Measurements from ENCODE around the gene GSS.

GSS gene

DNA sequence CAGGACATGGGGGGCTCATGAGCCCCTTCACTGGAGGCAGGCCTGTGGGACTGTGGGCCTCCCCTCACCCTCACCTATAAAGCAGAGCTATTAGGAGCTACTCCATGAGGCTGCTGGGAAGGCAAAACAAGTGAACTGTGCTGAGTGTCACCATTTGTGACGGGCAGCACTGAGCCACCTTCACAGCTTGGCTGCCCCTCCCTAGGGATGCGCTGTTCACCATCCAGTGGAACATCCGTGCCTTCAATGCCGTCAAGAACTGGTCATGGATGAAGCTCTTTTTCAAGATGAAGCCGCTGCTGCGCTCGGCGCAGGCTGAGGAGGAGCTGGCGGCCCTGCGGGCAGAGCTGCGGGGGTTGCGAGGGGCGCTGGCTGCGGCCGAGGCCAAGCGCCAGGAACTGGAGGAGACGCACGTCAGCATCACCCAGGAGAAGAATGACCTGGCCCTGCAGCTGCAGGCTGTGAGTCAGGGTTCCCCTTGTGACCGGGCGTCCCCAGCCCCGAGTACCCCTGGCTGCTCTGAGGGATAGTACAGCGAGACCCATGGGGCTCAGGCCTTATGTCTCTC, 38.4 kb upstream of the GSS start:
- DNase-seq (ENCODE audit: low read depth in 3 of 3) = no peak

DNA sequence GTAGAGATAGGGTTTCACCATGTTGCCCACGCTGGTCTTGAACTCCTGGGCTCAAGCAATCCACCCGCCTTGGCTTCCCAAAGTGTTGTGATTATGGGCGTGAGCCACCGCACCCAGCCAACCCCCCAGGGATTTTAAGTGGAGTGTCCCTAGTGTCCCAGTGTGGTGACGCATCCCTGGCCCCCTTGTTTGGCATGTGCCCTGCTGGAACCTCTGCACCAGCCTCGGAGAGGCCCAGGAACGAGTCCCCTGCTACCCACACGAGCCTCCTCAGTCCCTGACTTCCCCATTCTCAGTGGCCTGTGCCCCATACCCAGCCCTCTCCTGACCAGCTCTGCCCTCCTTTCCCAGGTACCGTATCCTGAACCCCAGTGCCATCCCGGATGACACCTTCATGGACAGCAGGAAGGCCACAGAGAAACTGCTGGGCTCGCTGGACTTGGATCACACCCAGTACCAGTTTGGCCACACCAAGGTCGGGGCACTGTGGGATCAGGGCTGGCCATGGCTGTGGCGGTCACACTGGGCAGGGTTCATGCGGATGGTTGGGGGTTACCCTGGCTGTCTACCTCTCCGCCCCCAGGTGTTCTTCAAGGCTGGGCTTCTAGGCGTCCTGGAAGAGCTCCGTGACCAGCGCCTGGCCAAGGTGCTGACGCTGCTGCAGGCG, 37.3 kb upstream of the GSS start:
- DNase-seq (ENCODE audit: low read depth in 3 of 3) = no peak

DNA sequence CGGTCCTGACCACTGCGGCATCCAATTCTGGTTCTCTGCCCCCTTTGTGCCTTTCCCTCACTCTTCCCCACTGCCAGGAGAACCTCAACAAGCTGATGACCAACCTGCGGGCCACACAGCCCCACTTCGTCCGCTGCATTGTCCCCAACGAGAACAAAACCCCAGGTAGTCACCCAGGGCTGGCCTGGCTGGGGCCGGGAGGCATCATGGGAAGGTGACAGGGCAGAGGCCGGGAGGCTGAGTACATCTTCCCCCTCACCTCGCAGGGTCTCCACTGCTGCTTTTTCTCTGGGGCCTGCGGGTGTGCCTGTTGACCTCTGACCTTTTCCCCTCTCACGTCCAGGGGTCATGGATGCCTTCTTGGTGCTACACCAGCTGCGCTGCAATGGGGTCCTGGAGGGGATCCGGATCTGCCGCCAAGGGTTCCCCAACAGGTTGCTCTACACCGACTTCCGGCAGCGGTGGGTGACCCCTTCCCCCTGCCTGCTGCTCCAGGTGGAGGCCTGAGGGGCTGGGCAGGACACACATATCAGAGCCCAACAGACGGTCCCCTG, 35.1 kb upstream of the GSS start:
- no peak for DNase-seq (ENCODE audit: low read depth in 3 of 3)

DNA sequence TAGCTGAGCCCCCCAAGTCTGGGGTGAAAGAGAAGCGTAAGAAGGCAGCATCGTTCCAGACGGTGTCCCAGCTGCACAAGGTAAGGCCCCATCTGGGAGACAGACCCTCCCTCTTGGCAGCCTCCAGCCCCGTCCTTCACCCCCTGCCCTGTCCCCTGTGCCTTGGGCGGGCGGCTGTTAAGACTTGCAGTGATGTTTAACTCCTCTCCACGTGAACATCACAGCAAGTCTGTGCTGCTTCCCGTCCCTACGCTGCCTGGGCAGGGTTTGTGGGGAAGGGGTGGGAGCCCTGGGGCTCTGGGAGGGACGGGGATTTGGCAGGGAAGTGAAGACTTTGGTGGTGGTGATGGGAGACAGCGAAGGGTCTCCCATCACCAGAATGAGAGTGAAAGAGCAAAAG, 34.6 kb upstream of the GSS start:
- no peak for DNase-seq (ENCODE audit: low read depth in 3 of 3)

DNA sequence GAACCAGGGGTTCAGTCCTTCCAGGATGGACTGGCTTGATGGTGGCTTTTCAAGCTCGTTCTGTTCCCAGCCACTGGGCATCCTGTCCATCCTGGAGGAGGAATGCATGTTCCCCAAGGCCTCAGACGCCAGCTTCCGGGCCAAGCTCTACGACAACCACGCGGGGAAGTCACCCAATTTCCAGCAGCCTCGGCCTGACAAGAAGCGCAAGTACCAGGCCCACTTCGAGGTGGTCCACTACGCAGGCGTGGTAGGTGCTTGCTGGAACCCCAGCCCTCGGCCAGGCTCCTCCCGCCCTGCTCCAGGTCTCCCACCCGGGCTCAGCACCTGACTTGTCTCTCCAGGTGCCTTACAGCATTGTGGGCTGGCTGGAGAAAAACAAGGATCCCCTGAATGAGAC, 34.1 kb upstream of the GSS start:
- DNase-seq (ENCODE audit: low read depth in 3 of 3) = no peak

DNA sequence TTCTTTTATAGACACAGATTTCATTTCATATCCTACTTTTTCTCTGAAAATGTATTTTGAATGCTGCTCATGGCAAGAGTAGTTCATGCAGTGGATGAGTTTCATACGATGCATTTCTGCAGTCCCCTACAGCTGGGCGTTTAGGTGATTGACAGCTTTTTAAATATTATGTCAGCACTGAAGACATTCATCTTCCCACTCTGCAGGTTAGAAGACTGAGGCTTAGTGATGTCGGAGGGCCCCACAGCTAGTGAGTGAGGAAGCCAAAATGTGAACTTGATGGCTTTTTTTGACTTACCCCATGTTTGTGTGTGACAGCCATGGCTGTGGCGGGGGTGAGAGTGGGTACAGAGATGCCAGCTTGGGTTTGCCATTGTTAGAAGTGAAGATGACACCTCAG, 33.5 kb upstream of the GSS start:
- no peak for DNase-seq (ENCODE audit: low read depth in 3 of 3)

DNA sequence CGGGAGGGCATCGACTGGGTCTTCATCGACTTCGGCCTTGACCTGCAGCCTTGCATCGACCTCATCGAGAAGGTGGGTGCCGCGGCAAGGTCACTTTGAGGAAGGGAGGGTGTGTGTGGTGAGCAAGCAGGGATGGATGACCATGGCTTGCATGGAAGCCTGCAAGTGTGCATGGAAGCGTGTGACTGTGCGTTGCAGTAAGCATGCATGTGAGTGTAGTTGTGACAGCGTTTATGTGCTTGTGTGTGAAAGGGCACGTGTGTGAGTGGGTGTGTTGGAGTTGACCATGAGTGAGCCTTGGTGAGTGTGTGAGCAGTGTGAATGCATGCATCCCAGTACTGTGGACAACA, 32.6 kb upstream of the GSS start:
- DNase-seq (ENCODE audit: low read depth in 3 of 3) = no peak

DNA sequence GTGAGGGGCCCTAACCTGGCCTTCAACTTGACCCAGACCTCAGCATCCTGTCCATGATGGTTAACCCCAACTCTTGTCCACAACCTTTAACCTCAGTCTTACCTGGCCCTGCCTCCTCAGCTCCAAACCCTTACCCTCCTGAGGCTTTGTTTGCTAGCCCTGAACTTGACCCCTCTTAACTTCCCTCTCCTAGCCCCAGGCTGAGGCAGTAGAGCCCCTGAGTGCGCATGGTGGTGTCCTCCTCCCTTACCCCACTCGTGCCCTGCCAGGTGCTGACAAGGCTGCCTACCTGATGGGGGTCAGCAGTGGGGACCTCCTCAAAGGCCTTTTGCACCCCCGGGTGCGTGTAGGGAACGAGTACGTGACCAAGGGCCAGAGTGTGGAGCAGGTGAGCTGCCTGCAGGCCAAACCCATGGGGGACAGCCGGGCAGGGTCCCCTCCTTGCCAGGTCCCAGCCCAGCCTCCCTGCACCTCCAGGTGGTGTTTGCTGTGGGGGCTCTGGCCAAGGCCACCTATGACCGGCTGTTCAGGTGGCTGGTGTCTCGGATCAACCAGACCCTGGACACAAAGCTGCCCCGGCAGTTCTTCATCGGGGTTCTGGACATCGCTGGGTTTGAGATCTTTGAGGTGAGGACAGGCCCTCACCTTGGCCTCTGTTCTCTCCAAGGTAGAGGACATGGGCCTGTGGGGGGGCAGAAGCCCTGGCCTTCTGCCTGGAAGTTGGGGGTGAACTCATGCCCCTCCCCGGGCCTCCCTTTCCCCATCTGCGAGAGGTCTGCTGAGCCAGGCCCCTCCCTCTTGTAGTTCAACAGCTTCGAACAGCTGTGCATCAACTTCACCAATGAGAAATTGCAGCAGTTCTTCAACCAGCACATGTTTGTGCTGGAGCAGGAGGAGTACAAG, 31.9 kb upstream of the GSS start:
- no peak for DNase-seq (ENCODE audit: low read depth in 3 of 3)

DNA sequence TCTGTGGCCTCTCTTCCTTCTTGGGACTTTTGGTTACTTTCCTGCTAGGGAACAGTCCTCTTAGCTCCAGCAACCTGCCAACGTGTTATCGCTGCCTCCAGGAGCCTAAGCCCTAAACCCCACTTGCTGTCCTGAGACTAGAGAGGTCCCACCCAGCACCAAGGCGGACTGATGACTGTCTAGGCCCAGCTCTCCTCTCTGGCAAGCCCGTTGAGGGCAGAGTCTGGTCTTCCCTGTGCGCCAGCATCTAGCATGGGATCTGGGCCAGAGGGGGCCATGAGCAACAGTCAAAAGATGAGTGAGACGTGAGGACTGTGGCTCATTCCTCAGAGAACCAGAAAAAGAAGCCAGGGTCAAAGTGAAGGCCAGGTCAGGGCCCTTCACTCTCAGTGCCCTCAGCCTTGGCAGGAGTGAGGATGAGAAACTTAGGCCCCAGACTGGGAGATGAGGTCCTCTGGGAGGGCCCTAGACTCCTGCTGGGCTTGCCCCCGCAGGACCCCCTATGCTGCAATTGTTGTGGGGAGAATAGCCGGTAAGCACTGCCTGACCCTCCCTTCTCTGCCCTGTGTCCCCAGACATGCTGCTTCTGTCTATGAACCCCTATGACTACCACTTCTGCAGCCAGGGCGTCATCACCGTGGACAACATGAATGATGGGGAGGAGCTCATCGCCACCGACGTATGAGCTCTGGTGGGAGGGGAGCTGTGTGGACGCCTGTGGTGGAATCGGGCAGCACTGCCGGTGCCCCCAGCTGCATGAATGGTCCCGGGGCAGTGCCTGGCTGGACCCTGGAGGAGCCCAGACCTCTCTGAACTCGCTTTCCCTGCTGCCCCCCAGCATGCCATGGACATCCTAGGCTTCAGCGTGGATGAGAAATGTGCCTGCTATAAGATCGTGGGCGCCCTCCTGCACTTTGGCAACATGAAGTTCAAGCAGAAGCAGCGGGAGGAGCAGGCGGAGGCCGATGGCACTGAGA, 31.0 kb upstream of the GSS start:
- DNase-seq (ENCODE audit: low read depth in 3 of 3) = no peak

DNA sequence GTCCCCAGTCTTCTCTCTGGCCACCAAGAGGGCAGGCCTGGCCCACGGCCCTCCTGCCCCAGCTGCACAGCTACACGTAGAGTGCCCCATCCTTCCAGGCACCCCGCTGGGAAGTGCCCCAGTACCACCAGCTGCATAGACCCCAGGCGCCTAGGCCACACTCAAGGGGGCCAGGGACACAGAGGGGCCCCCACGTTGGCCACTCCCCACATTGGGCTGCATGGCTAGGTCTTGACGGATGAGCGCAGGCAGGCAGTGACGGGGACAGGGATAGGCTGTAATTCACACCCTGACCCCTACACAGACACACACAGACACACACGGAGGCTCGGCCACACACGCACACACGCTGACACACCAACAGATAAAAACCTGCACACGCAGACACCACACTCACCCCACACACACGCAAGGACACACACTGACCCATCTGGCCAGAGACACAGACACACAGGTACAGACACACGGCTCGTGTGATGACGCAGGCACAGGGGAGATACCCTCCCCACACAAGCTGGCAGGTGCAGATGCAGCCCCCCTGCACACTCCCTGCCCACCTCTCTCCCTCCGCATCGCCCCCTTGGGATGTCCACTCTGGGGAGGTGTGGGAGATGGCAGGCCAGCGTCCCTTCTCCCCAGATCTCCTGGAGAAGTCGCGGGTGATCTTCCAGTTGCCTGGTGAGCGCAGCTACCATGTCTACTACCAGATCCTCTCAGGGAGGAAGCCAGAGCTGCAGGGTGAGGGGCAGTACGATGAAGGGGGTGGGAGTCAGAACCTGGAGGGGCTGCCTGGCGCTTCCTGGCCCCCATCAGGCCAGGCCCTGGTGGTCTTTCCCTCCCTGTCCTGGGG, 30.1 kb upstream of the GSS start:
- DNase-seq (ENCODE audit: low read depth in 3 of 3) = no peak

DNA sequence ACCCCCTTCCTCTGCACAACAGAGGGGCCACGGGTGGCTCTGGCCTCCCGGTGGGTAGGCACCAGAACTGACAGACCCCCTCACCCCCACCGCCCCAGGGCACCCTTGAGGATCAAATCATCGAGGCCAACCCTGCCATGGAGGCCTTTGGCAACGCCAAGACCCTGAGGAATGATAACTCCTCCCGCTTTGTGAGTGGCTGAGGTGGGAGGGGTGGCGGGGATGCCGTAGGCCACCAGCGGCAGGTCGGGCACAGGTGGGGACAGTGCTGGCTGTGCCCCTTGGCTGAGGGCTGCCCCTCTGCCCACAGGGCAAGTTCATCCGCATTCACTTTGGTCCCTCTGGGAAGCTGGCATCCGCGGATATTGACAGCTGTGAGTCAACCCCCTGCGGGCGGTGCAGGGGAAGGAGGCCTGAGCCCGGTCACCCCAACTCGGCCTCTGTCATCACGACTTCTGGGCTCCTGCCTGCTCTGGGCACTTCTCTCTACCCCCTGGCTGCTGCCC, 29.2 kb upstream of the GSS start:
- no peak for DNase-seq (ENCODE audit: low read depth in 3 of 3)

DNA sequence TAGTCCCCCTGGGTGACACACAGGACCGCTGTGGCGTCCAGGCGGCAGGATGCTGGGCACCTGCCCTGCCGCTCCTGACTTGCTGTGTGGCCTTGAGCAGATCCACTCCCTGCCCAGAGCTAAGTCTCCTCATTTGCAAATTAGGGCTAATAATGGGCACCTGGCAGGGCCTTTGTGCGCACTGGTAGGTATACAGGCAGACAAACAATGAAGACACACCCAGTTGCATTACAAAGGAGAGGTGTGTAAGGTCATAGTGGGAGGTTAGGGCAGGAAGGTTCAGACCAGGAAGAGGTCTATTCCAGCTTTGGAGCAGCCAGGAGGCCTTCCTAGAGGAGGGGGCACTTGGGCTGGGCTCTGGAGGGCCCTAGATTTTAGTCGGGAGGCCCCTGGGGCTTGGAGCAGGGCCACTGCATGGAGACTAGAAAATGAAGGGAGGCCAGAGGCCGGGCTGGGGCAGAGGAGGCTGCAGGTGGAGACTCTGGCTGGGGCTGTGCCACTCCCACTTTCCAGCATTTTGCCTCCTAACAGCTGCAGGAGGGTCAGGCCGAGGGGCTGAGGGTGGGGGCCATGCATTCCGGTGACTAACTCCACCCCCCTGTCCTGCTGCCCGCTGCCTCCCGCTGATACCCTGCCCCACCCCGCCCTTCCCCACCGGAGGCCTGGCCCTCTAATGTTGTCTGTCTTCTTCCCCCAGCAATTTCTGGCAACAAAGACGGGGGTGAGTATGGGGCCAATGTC, 28.6 kb upstream of the GSS start:
- DNase-seq (ENCODE audit: low read depth in 3 of 3) = no peak

DNA sequence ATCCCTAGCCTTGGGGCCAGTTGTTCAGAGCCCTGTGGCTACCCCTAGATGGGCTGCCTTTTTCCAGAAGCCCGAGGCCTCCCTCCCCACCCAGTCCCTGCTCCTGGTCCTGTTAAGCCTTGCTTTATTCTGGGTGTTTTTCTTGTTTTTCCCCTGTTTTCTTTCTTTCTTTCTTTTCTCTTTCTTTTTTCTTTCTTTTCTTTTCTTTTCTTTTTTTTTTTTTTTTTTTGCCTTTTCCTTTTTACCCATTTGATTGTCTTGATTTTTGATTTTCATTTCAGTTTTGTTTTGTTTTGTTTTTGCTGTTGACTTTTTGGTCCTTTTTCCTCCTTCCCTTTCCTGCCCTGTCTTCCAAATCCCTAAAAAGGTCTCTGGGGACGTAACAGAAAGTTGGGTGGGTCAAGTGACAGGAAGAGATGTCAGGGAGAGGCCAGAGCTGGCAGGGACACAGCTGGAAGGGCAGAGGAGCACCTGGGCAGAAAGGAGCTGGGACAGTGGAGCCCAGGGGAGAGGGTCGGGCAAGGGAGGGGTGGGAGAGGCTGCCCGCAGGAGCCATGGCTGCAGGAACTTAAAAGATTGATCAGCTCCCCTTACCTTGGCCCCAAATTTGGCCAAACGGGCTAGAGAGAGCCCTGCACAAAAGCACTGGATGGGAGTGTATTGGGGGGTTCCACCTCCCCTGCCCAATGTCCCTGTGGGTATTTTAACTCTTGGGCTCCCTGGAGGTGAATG, 27.6 kb upstream of the GSS start:
- no peak for DNase-seq (ENCODE audit: low read depth in 3 of 3)

DNA sequence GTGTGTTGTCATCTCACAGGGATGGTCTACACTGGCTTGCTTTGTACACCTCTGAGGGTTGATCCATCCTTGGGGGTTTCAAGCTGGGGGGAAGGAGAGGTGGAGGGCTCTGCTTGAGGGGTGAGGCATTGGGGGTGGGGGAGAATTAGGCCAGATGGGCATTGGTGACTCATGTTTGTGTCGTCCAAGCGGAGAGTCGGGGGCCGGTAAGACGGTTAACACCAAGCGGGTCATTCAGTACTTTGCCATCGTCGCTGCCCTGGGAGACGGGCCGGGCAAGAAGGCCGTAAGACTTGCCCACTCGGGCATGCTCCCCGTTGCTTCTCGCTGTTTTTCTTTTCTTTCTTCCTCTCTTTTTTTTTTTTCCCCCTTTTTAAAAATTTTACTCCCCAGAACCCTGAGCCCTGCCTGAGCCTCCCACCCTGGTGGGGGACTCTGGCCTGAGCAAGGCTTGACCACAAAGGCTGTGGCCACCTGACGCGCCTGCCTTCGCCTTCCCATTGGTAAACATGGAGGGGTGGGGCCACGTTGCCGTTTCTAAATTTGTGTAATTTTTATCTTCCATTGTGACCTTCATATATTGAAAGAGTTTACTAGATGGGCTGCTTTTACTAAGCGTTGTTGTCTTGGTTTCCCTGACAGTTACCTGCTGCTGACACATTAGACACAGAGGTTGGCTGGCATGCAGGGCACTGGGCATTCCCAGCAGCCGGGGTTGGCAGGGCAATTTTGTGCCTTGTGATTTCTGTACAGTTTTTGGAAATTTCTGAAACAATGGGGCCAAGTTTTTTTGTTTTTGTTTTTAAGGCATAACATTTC, 26.9 kb upstream of the GSS start:
- DNase-seq (ENCODE audit: low read depth in 3 of 3) = no peak

DNA sequence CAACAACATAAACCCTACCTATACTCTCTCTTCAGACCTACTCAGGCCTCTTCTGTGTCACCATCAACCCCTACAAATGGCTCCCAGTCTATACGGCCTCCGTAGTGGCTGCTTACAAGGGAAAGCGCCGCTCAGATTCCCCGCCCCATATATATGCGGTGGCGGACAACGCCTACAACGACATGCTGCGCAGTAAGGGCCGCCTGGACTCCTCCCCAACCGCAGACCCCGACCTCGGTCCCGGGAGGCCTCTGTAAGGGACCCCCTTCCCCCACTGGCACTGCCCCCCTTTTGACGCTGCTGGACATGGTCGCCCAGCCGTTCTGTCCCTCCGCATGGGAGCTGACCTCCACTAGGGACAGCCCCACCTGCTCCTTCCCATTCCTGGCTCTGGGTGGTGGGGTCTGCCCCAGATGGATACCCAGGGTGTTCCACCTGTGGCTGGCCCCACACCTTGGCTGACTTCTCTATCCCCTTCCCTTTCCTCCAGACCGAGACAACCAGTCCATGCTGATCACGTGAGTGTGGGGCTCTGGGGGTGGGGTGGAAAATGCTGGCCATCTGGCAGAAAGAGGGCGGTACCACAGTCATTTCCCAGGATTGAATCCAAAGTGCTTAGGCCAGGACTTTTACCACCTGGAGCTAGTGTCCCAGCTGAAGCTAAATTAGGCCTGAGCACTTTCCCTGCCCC, 25.1 kb upstream of the GSS start:
- no peak for DNase-seq (ENCODE audit: low read depth in 3 of 3)

DNA sequence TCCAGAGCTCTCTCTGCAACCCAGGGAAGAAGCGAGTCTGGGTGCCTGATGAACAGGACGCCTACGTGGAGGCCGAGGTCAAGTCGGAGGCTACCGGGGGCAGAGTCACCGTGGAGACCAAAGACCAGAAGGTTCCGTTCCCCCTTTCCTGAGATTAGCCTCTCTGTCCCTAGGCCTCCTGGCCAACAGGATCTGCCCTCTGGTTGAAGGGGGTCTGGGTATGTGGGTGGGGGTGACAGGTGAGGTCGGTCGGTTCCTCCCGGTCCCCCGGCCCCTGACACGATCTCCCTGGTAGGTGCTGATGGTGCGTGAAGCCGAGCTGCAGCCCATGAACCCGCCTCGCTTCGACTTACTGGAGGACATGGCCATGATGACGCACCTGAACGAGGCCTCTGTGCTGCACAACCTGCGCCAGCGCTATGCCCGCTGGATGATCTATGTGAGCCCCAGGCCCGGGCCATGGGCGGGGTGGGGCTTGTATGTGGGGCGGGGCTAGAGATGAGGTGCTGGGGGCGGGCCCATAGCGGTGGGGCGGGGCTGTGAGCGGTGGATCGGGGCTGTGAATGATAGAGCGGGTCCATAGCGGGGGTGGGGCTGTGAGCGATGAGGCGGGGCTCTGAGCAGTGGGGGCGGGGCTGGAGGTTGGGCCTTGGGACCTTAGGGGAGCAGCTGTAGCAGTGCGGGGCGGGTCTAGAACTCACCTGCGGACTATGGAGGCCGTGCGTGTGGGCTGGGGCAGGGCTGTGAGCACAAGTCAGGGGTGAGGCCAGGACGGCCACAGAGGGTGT, 24.0 kb upstream of the GSS start:
- no peak for DNase-seq (ENCODE audit: low read depth in 3 of 3)

All from stimulated activated CD4-positive, alpha-beta T cell treated with anti-CD3 and anti-CD28 coated beads, TNF-alpha, amount 100 ng/mL, for 4 hours (primary cell).